ENCODE data around the gene DNAJC11. TPM values are rescaled to one million over a fixed set of nuclear protein-coding genes. Genes with fewer than 3 reads are reported as not detected.

DNAJC11 gene
- total RNA-seq, 1 experiment from 2014 or later = 61.0 TPM

GRCh38 chr1:6632588-6633514 lies 68.8 kb downstream of the DNAJC11 start:
- H3K9me3 Mint-ChIP-seq (ENCODE audit: unreplicated experiment) = no peaks in the 10 kb centered on the region
- H3K27me3 Mint-ChIP-seq (ENCODE audit: insufficient read depth, unreplicated experiment) = no peaks in the 10 kb centered on the region
- Histone ChIP-seq H3K27me3 (replicated peaks; ENCODE audit: control insufficient read depth, insufficient read depth, low read length) (no peaks in the 10 kb centered on the region), H3K4me1 (no peaks in the 10 kb centered on the region), H3K4me3 (ENCODE audit: low read depth, low read length) (no peak overlapping the region), H3K9me3 (no peaks in the 10 kb centered on the region), H3K36me3 (ENCODE audit: control insufficient read depth, insufficient read depth, low read length) (no peaks in the 10 kb centered on the region; the same call in none of the 2 replicates)
- no peaks in the 10 kb centered on the region for H3K4me1 Mint-ChIP-seq (ENCODE audit: low read depth, unreplicated experiment)
- no peak overlapping the region for H3K27ac Mint-ChIP-seq (ENCODE audit: unreplicated experiment)
- POLR2A ChIA-PET = no interaction called here
- no peak for DNase-seq
- intact Hi-C loops (cut with micrococcal nuclease; ENCODE audit: unreplicated experiment) = no loop called here
- TF ChIP-seq CTCF (IDR thresholded peaks at IDR 0.05; ENCODE audit: insufficient read depth in 1 of 2, low read depth in 1 of 2, low read length in 1 of 2, severe bottlenecking in 1 of 2, unreplicated experiment in 1 of 2) = no peak
- peaks cover 28% of the 10 kb centered on the region for H3K36me3 Mint-ChIP-seq (ENCODE audit: insufficient read depth, unreplicated experiment)
- CTCF ChIA-PET = no interaction called here
- no peak overlapping the region for H3K4me3 Mint-ChIP-seq (ENCODE audit: unreplicated experiment)
- BruUV-seq (replicated peaks) = no TSS peak

- H3K4me1 Mint-ChIP-seq (ENCODE audit: low read depth, unreplicated experiment) = no peaks in the 10 kb centered on the region
- Histone ChIP-seq H3K4me1 (no peaks in the 10 kb centered on the region), H3K27me3 (replicated peaks; ENCODE audit: control insufficient read depth, insufficient read depth, low read length) (no peaks in the 10 kb centered on the region), H3K4me3 (ENCODE audit: low read depth, low read length) (no peak overlapping the region), H3K36me3 (ENCODE audit: control insufficient read depth, insufficient read depth, low read length) (no peaks in the 10 kb centered on the region; the same call in none of the 2 replicates), H3K9me3 (no peaks in the 10 kb centered on the region)
- H3K4me3 Mint-ChIP-seq (ENCODE audit: unreplicated experiment) = no peak overlapping the region
- BruUV-seq (replicated peaks) = no TSS peak
- no peak for TF ChIP-seq CTCF (IDR thresholded peaks at IDR 0.05; ENCODE audit: insufficient read depth in 1 of 2, low read depth in 1 of 2, low read length in 1 of 2, severe bottlenecking in 1 of 2, unreplicated experiment in 1 of 2)
- H3K9me3 Mint-ChIP-seq (ENCODE audit: unreplicated experiment) = no peaks in the 10 kb centered on the region
- ChIA-PET CTCF (no interaction called here), POLR2A (no interaction called here)
- H3K27ac Mint-ChIP-seq (ENCODE audit: unreplicated experiment) = no peak overlapping the region
- DNase-seq = no peak
- intact Hi-C loops (cut with micrococcal nuclease; ENCODE audit: unreplicated experiment) = no loop called here
- H3K36me3 Mint-ChIP-seq (ENCODE audit: insufficient read depth, unreplicated experiment) = peaks cover 22% of the 10 kb centered on the region
- H3K27me3 Mint-ChIP-seq (ENCODE audit: insufficient read depth, unreplicated experiment) = no peaks in the 10 kb centered on the region
These were observed 70.6 kb downstream of the DNAJC11 start for GRCh38 chr1:6631058-6631457.

- no peak overlapping the region for H3K4me3 Mint-ChIP-seq (ENCODE audit: unreplicated experiment)
- H3K9me3 Mint-ChIP-seq (ENCODE audit: unreplicated experiment) = no peaks in the 10 kb centered on the region
- Histone ChIP-seq H3K4me1 (no peaks in the 10 kb centered on the region), H3K4me3 (ENCODE audit: low read depth, low read length) (no peak overlapping the region), H3K36me3 (ENCODE audit: control insufficient read depth, insufficient read depth, low read length) (no peaks in the 10 kb centered on the region; the same call in none of the 2 replicates), H3K9me3 (no peaks in the 10 kb centered on the region), H3K27me3 (replicated peaks; ENCODE audit: control insufficient read depth, insufficient read depth, low read length) (no peaks in the 10 kb centered on the region)
- H3K4me1 Mint-ChIP-seq (ENCODE audit: low read depth, unreplicated experiment) = no peaks in the 10 kb centered on the region
- ChIA-PET CTCF (interaction anchor here (0.5 kb wide), 1 partner anchor 16 kb away, joined by 4 read pairs; the partner anchor contains the start of gene PHF13), POLR2A (no interaction called here)
- no peak for DNase-seq
- intact Hi-C loops (cut with micrococcal nuclease; ENCODE audit: unreplicated experiment) = no loop called here
- H3K36me3 Mint-ChIP-seq (ENCODE audit: insufficient read depth, unreplicated experiment) = peaks cover 31% of the 10 kb centered on the region
- no peak for TF ChIP-seq CTCF (IDR thresholded peaks at IDR 0.05; ENCODE audit: insufficient read depth in 1 of 2, low read depth in 1 of 2, low read length in 1 of 2, severe bottlenecking in 1 of 2, unreplicated experiment in 1 of 2)
- no peak overlapping the region for H3K27ac Mint-ChIP-seq (ENCODE audit: unreplicated experiment)
- no TSS peak for BruUV-seq (replicated peaks)
- no peaks in the 10 kb centered on the region for H3K27me3 Mint-ChIP-seq (ENCODE audit: insufficient read depth, unreplicated experiment)
These were observed 71.6 kb downstream of the DNAJC11 start for GRCh38 chr1:6630027-6630426.
